ENCODE data around the gene SAE1.
A peak's percentile ranks its signal among the peaks of the same experiment; 100 is the strongest.

The SAE1 gene

GRCh38 chr19:47168065-47168464 is 37.4 kb downstream of the SAE1 start:
- DNase-seq, result no peak

- no peak for DNase-seq
Observed at GRCh38 chr19:47172666-47173455, 42.2 kb downstream of the SAE1 start.

- no peak for DNase-seq
Observed at GRCh38 chr19:47176071-47176626, 45.5 kb downstream of the SAE1 start.

GRCh38 chr19:47176627-47177090 is 46.0 kb downstream of the SAE1 start:
- DNase-seq, result peak; percentile 39

GRCh38 chr19:47179653-47180310 is 49.1 kb downstream of the SAE1 start:
- no peak for DNase-seq

GRCh38 chr19:47183601-47184000 is 53.0 kb downstream of the SAE1 start:
- DNase-seq, result no peak

GRCh38 chr19:47186446-47187334 is 56.1 kb downstream of the SAE1 start:
- peak; percentile 85 for DNase-seq

- DNase-seq, result no peak
Observed at GRCh38 chr19:47187335-47187655, 56.7 kb downstream of the SAE1 start.

GRCh38 chr19:47187797-47188196 is 57.2 kb downstream of the SAE1 start:
- DNase-seq, result no peak

GRCh38 chr19:47188507-47189033 is 57.9 kb downstream of the SAE1 start:
- no peak for DNase-seq

- peak; percentile 78 for DNase-seq
Observed at GRCh38 chr19:47190167-47190727, 59.6 kb downstream of the SAE1 start.

GRCh38 chr19:47195434-47195833 is 64.8 kb downstream of the SAE1 start:
- no peak for DNase-seq

GRCh38 chr19:47197141-47197540 is 66.5 kb downstream of the SAE1 start:
- DNase-seq, result no peak

- DNase-seq, result no peak
Observed at GRCh38 chr19:47200530-47200929, 69.9 kb downstream of the SAE1 start.

- no peak for DNase-seq
Observed at GRCh38 chr19:47203254-47203653, 72.6 kb downstream of the SAE1 start.

- DNase-seq, result no peak
Observed at GRCh38 chr19:47209319-47210179, 78.9 kb downstream of the SAE1 start.

- no peak for DNase-seq
Observed at GRCh38 chr19:47210180-47210490, 79.5 kb downstream of the SAE1 start.

GRCh38 chr19:47210689-47211316 is 80.2 kb downstream of the SAE1 start:
- peak; percentile 77 for DNase-seq

- no peak for DNase-seq
Observed at GRCh38 chr19:47215581-47215980, 84.9 kb downstream of the SAE1 start.

GRCh38 chr19:47221080-47221841 is 90.6 kb downstream of the SAE1 start:
- no peak for DNase-seq
